Psoas muscle (tissue), 8 donors: Measurements from ENCODE around the gene RPL22. TPM values are rescaled to one million over a fixed set of nuclear protein-coding genes. Genes with fewer than 3 reads are reported as not detected.

Experiments used
- ATAC-seq, 4 donors: fragments of 200-7000 bp; cut with Tn5 transposase; one replicate each; pipeline ENCODE4 v1.9.1; 2020; ENCODE audit warnings: moderate library complexity in 3 of 4, mild to moderate bottlenecking in 2 of 4
- DNase-seq, 2 donors: peaks; one replicate each; pipeline ENCODE4 v3.0.0-alpha.2; 2020
- H3K27ac ChIP-seq: fragments of 200-600 bp; one replicate; pipeline ENCODE4 v1.8.0; 2022
- H3K27me3 ChIP-seq, 3 donors: fragments of 200-600 bp in 1 of 3; one replicate each; pipeline versions ENCODE4 v1.6.1 to v1.8.0; 2013 to 2022; ENCODE audit warnings: low read length in 2 of 3, mild to moderate bottlenecking in 2 of 3, moderate library complexity in 1 of 3; ENCODE audit not compliant: insufficient read depth in 3 of 3
- H3K36me3 ChIP-seq, 2 donors: fragments of 200-600 bp in 1 of 2; one replicate each; pipeline versions ENCODE4 v1.6.1 to v1.8.0; 2013 to 2022; ENCODE audit warnings: low read depth in 1 of 2, mild to moderate bottlenecking in 1 of 2, moderate library complexity in 1 of 2; ENCODE audit not compliant: insufficient read depth in 1 of 2
- H3K4me1 ChIP-seq: fragments of 200-600 bp; one replicate; pipeline ENCODE4 v1.8.0; 2022
- H3K4me3 ChIP-seq: fragments of 200-600 bp; one replicate; pipeline ENCODE4 v1.8.0; 2022; ENCODE audit warnings: mild to moderate bottlenecking
- H3K9me3 ChIP-seq: fragments of 200-600 bp; one replicate; pipeline ENCODE4 v1.8.0; 2022
- CTCF ChIP-seq: fragments of 200-600 bp; IDR thresholded peaks from one replicate; pipeline ENCODE4 v1.8.0; 2022; ENCODE audit warnings: antibody characterized with exemption
- WGBS, 3 donors: extraction: QIAGEN DNeasy Blood & Tissue Kit; methylation state at CpG; one replicate each; pipeline versions ENCODE4 v1.1.6 to v1.1.7; 2013; 5-methylcytosine and 5-hydroxymethylcytosine counted together
- intact Hi-C, 2 donors: fragments of 100-400 bp; cut with DNase I; formaldehyde crosslinking; loops; one replicate each; pipeline versions ENCODE4 v1.11.0 to v1.14.2; 2022
- polyA plus RNA-seq, 3 donors: library from polyadenylated mRNA; stranded (reverse); fragments of 200-250 nt; gene quantifications; one replicate each; pipeline ENCODE4 v1.2.3, GENCODE V29; 2013
- total RNA-seq, 4 donors: library from RNA; stranded (reverse); fragmentation: NEBNext Ultra II Directional in 2 of 4; extraction: Animal tissue kit (Norgen Biotek cat#: 25700) in 2 of 4; gene quantifications; one replicate each; pipeline versions ENCODE4 v1.2.1 to v1.2.4, GENCODE V29; 2021 to 2023
- donor health status: healthy with polysubstance abuse.
- donor health status: DM: no; HTN: no; CAD: no; lungs with moderate emphysema.
- donor health status: Bipolar disorder and iron deficiency.
- donor health status: healthy.
- donor health status: DM: yes; HTN: yes; CAD: no.
- donor health status: DM: no; HTN: no; CAD: no.
- donor health status: DM: no; HTN: no; CAD: no.
- donor health status: DM: yes; HTN: yes; CAD: no.

The RPL22 gene
- total and polyA plus RNA-seq, 7 donors = 285 to 417 (median 313) TPM

DNA sequence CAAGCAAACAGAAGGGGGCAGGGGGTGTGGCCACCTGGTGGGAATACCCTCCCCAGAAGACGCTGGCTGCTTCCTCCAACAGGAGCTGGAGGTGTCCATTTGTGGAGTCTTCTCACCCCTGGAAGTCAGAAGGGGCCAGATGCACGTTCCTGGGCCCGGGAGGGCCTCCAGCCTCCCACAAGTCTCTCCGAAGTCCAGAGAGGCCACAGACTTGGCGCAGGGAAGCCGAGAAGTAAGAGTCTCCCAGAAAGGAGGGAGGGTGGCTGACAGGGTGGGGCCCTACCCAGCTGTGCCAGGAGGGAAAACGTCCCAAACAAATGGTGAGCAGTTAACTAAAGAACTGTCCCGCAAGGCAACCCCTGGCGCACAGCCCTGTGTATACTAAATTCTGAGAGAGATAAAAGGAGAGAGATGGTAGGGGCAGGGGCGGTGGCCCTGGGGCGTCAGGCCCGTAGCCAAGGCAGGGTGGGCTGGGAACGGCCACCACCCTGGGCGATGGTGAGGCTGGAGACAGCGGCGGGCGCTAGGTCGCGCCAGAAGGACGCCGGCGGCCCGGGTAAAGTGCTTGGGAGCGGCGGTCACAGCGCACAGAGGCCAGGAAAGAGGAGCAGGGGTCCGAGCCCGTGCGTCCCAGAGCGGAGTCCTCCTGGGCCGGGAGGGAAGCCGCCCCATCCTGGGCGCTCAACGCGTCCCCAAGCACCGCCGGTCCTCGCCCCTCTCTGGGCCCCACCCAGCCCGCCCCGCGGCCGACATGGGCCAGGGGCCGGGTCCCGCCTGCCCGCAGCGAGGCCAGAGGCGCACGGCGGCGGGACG, 20.4 kb downstream of the RPL22 start:
- Histone ChIP-seq H3K4me1 (peaks cover 13% of the 10 kb centered on the region), H3K9me3 (no peaks in the 10 kb centered on the region), H3K36me3 (no peaks in the 10 kb centered on the region), H3K27ac (no peak overlapping the region), H3K27me3 (peaks cover 0 to 64% (median 22%) of the 10 kb centered on the region in 3 donors), H3K4me3 (peak overlapping the region; percentile 38)
- no peak for ATAC-seq
- DNase-seq = no peak
- intact Hi-C loops = loop anchor here in 1 of 2 donors (10.0 kb wide), 1 partner anchor 134 kb away; the partner anchor contains the start of gene KCNAB2
- 2 to 5% (median 2%) methylated on average over 21 to 51 of the region's 51 CpGs for WGBS, 3 donors
- no peak for TF ChIP-seq CTCF

DNA sequence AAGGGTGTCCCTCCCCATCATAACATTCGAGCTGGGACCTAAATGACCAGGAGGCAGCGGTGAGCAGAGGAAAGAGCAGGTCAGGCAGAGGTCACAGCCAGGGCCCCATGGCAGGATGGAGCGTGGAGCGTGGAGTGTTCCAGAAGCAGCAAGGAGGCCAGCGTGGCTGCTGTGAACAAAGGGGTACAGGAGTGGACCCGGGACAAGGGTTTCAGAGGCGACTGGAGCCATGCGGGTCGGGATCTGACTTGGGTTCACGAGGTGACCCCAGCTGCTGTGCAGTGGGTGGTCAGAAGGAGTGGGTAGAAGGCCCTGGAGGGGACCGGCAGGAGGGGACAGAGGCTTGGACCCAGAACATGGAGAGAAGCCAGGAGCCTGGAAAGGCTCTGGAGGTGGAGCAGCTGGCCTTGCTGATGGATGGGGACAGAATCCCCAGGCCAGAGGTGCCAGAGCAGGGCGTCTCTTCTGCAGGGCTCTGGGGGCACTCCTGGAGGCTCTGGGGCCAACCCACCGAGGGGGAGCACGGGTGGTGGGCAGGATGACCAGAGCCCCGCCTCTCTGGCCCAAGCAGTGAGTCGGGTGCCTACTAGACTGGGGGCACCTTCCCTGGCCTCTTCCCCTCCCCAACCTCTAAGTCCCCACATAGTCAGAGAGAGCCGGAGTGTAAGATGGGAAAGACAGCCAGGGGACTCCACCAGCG, 21.6 kb downstream of the RPL22 start:
- 59 to 69% (median 65%) methylated on average over 15 to 18 of the region's 18 CpGs for WGBS, 3 donors
- intact Hi-C loops = loop anchor here in 1 of 2 donors (10.0 kb wide), 1 partner anchor 133 kb away; the partner anchor contains the start of gene KCNAB2

DNA sequence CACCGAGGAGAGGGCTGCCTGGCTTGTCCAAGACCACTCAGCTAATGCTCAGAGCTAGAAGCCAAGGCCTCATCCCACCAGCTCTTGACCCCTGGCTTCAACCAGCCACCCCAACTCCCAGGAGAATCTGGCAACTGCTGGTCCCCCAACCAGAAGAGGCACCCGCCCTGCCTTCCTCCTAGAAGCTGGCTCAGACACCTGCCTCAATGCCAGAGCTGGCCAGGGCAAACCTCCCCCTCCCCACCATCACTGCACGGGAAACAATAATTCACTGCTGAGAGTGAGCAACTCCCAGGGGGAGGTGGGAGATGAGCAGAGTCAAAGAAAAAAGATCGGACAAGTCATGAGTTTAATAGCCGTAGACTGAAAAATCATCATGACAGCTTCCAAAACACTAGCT, 22.6 kb downstream of the RPL22 start:
- H3K27me3 ChIP-seq = peaks cover 0 to 62% (median 29%) of the 10 kb centered on the region in 3 donors
- no peak overlapping the region for H3K4me3 ChIP-seq
- TF ChIP-seq CTCF = no peak
- no peak overlapping the region for H3K27ac ChIP-seq
- peaks cover 13% of the 10 kb centered on the region for H3K4me1 ChIP-seq
- DNase-seq (no peak), ATAC-seq (no peak)
- H3K36me3 ChIP-seq = no peaks in the 10 kb centered on the region
- intact Hi-C loops = loop anchor here in 1 of 2 donors (10.0 kb wide), 1 partner anchor 132 kb away; the partner anchor contains the start of gene KCNAB2
- H3K9me3 ChIP-seq = no peaks in the 10 kb centered on the region
- 62 to 69% (median 64%) methylated on average over 5 of the region's 5 CpGs for whole genome bisulfite sequencing, 3 donors

More for the DNA sequence above, 21.6 kb downstream of the RPL22 start:
- Histone ChIP-seq H3K4me1 (peaks cover 13% of the 10 kb centered on the region), H3K27ac (no peak overlapping the region), H3K4me3 (no peak overlapping the region), H3K36me3 (no peaks in the 10 kb centered on the region), H3K9me3 (no peaks in the 10 kb centered on the region), H3K27me3 (peaks cover 0 to 65% (median 27%) of the 10 kb centered on the region in 3 donors)
- DNase-seq = no peak
- ATAC-seq = no peak
- no peak for TF ChIP-seq CTCF

GRCh38 chr1:6175411-6175828, 24.0 kb downstream of the RPL22 start:
- Histone ChIP-seq H3K4me1 (peaks cover 7% of the 10 kb centered on the region), H3K4me3 (no peak overlapping the region), H3K27me3 (peaks cover 0 to 55% (median 29%) of the 10 kb centered on the region in 3 donors), H3K36me3 (no peaks in the 10 kb centered on the region), H3K9me3 (no peaks in the 10 kb centered on the region), H3K27ac (no peak overlapping the region)
- WGBS, 3 donors = 89 to 94% (median 93%) methylated on average over 6 of the region's 6 CpGs
- DNase-seq = no peak
- intact Hi-C loops = loop anchor here in 1 of 2 donors (10.0 kb wide), 1 partner anchor 131 kb away; the partner anchor contains the start of gene KCNAB2
- ATAC-seq = no peak
- TF ChIP-seq CTCF = no peak
